ENCODE results near the gene ELOA.
A peak's percentile ranks its signal among the peaks of the same experiment; 100 is the strongest.
"Not testable (repeated sequence)": the region's sequence is repeated elsewhere in the genome, so short reads cannot be mapped to it uniquely, and the experiment has no call there.

Gene ELOA

GRCh38 chr1:23777979-23778814 is 34.9 kb downstream of the ELOA start, which contains the start of gene PITHD1:
Gene PITHD1 (plus strand): TSS chr1:23778418. CDS start chr1:23778516, 98 bp downstream.
- no peaks in the 10 kb centered on the region for H3K9me3 ChIP-seq
- peak within 1 kb of the TSS; percentile 64 for H3K4me3 ChIP-seq
- in situ Hi-C loops (cut with MboI; ENCODE audit: low sequenced_read_pairs) = no loop called here
- peaks cover 15% of the 10 kb centered on the region for H3K4me1 ChIP-seq
- peak; percentile 80 to 85 for DNase-seq (ENCODE audit: low spot score in 2 of 2)
- peaks cover 26% of the 10 kb centered on the region for H3K36me3 ChIP-seq (replicated peaks)
- no peaks in the 10 kb centered on the region for H3K27me3 ChIP-seq (ENCODE audit: low read depth)

GRCh38 chr1:23779826-23780371 is 36.6 kb downstream of the ELOA start:
- no peak overlapping the region; the same call in 1 of the 2 replicates for H3K4me3 ChIP-seq
- peak in 1 of 2 experiments; percentile 24 for DNase-seq (ENCODE audit: low spot score in 2 of 2)
- in situ Hi-C loops (cut with MboI; ENCODE audit: low sequenced_read_pairs) = no loop called here
- H3K36me3 ChIP-seq (replicated peaks) = peaks cover 39% of the 10 kb centered on the region
- no peaks in the 10 kb centered on the region for H3K27me3 ChIP-seq (ENCODE audit: low read depth)
- no peaks in the 10 kb centered on the region for H3K9me3 ChIP-seq
- H3K4me1 ChIP-seq = peaks cover 15% of the 10 kb centered on the region

GRCh38 chr1:23783141-23783540 is 39.9 kb downstream of the ELOA start:
- DNase-seq (ENCODE audit: low spot score in 2 of 2); in situ Hi-C loops (cut with MboI; ENCODE audit: low sequenced_read_pairs); H3K4me3 ChIP-seq; H3K27me3 ChIP-seq (ENCODE audit: low read depth); H3K9me3 ChIP-seq: not testable (repeated sequence)
- Histone ChIP-seq H3K4me1 (peaks cover 11% of the 10 kb centered on the region), H3K36me3 (replicated peaks) (peaks cover 70% of the 10 kb centered on the region)

- in situ Hi-C loops (cut with MboI; ENCODE audit: low sequenced_read_pairs) = no loop called here
- DNase-seq (ENCODE audit: low spot score in 2 of 2) = no peak
- no peaks in the 10 kb centered on the region for H3K27me3 ChIP-seq (ENCODE audit: low read depth)
- H3K36me3 ChIP-seq (replicated peaks) = peaks cover 69% of the 10 kb centered on the region
- no peaks in the 10 kb centered on the region for H3K9me3 ChIP-seq
- peaks cover 4% of the 10 kb centered on the region for H3K4me1 ChIP-seq
- no peak overlapping the region for H3K4me3 ChIP-seq
Measured at GRCh38 chr1:23784846-23785245, 41.6 kb downstream of the ELOA start.

GRCh38 chr1:23787701-23788100 is 44.4 kb downstream of the ELOA start:
- Histone ChIP-seq H3K9me3 (no peaks in the 10 kb centered on the region), H3K4me1 (peaks cover 6% of the 10 kb centered on the region), H3K27me3 (ENCODE audit: low read depth) (no peaks in the 10 kb centered on the region), H3K4me3 (no peak overlapping the region), H3K36me3 (replicated peaks) (peaks cover 44% of the 10 kb centered on the region)
- in situ Hi-C loops (cut with MboI; ENCODE audit: low sequenced_read_pairs) = no loop called here
- no peak for DNase-seq (ENCODE audit: low spot score in 2 of 2)

- peaks cover 49% of the 10 kb centered on the region for H3K36me3 ChIP-seq (replicated peaks)
- H3K4me3 ChIP-seq = no peak overlapping the region
- H3K4me1 ChIP-seq = peaks cover 6% of the 10 kb centered on the region
- H3K9me3 ChIP-seq = no peaks in the 10 kb centered on the region
- DNase-seq (ENCODE audit: low spot score in 2 of 2) = no peak
- no peaks in the 10 kb centered on the region for H3K27me3 ChIP-seq (ENCODE audit: low read depth)
- in situ Hi-C loops (cut with MboI; ENCODE audit: low sequenced_read_pairs) = no loop called here
Measured at GRCh38 chr1:23788695-23789094, 45.4 kb downstream of the ELOA start.

- H3K4me1 ChIP-seq = peaks cover 6% of the 10 kb centered on the region
- in situ Hi-C loops (cut with MboI; ENCODE audit: low sequenced_read_pairs) = no loop called here
- H3K36me3 ChIP-seq (replicated peaks) = peaks cover 38% of the 10 kb centered on the region
- no peaks in the 10 kb centered on the region for H3K27me3 ChIP-seq (ENCODE audit: low read depth)
- no peaks in the 10 kb centered on the region for H3K9me3 ChIP-seq
- DNase-seq (ENCODE audit: low spot score in 2 of 2) = peak; percentile 90 to 96
- peak within 1 kb of the TSS; percentile 65 for H3K4me3 ChIP-seq
Measured at GRCh38 chr1:23790696-23791515, 47.6 kb downstream of the ELOA start, which contains the start of gene LYPLA2. Gene LYPLA2 (plus strand): TSS chr1:23791145. CDS start chr1:23792683, 1,538 bp downstream.

GRCh38 chr1:23791516-23792047 is 48.3 kb downstream of the ELOA start:
- H3K27me3 ChIP-seq (ENCODE audit: low read depth) = no peaks in the 10 kb centered on the region
- peak; percentile 39 to 74 for DNase-seq (ENCODE audit: low spot score in 2 of 2)
- peak overlapping the region; percentile 65 for H3K4me3 ChIP-seq
- peaks cover 34% of the 10 kb centered on the region for H3K36me3 ChIP-seq (replicated peaks)
- in situ Hi-C loops (cut with MboI; ENCODE audit: low sequenced_read_pairs) = no loop called here
- H3K4me1 ChIP-seq = peaks cover 6% of the 10 kb centered on the region
- no peaks in the 10 kb centered on the region for H3K9me3 ChIP-seq

GRCh38 chr1:23792151-23792945 is 49.1 kb downstream of the ELOA start:
- Histone ChIP-seq H3K27me3 (ENCODE audit: low read depth) (no peaks in the 10 kb centered on the region), H3K9me3 (no peaks in the 10 kb centered on the region), H3K4me3 (peak overlapping the region; percentile 65), H3K36me3 (replicated peaks) (peaks cover 31% of the 10 kb centered on the region), H3K4me1 (peaks cover 6% of the 10 kb centered on the region)
- no peak for DNase-seq (ENCODE audit: low spot score in 2 of 2)
- in situ Hi-C loops (cut with MboI; ENCODE audit: low sequenced_read_pairs) = no loop called here

GRCh38 chr1:23793018-23793781 is 49.9 kb downstream of the ELOA start:
- in situ Hi-C loops (cut with MboI; ENCODE audit: low sequenced_read_pairs) = no loop called here
- Histone ChIP-seq H3K9me3 (no peaks in the 10 kb centered on the region), H3K4me3 (no peak overlapping the region), H3K4me1 (peaks cover 6% of the 10 kb centered on the region), H3K36me3 (replicated peaks) (peaks cover 28% of the 10 kb centered on the region), H3K27me3 (ENCODE audit: low read depth) (no peaks in the 10 kb centered on the region)
- no peak for DNase-seq (ENCODE audit: low spot score in 2 of 2)

GRCh38 chr1:23793861-23794731 is 50.8 kb downstream of the ELOA start:
- Histone ChIP-seq H3K27me3 (ENCODE audit: low read depth) (no peaks in the 10 kb centered on the region), H3K36me3 (replicated peaks) (peaks cover 28% of the 10 kb centered on the region), H3K4me1 (peaks cover 6% of the 10 kb centered on the region), H3K4me3 (no peak overlapping the region), H3K9me3 (no peaks in the 10 kb centered on the region)
- in situ Hi-C loops (cut with MboI; ENCODE audit: low sequenced_read_pairs) = no loop called here
- no peak for DNase-seq (ENCODE audit: low spot score in 2 of 2)

Data from HAP-1 (cell line).